IMR-90 (cell line): ENCODE results near the gene MPP7. TPM values are rescaled to one million over a fixed set of nuclear protein-coding genes. Genes with fewer than 3 reads are reported as not detected.

Experiments used
- ATAC-seq: fragments of 200-7000 bp; cut with Tn5 transposase; 2 replicates; pipeline ENCODE4 v1.9.1; 2020; ENCODE audit warnings: low read depth, mild to moderate bottlenecking, moderate library complexity
- BruUV-seq: library from RNA; stranded (reverse); fragments of 400-500 nt; replicated peaks from 2 replicates; lab custom pipeline; 2021; lab: Mats Ljungman, UMichigan
- CTCF ChIA-PET: fragments of 300-600 bp; formaldehyde crosslinking; extraction: SDS; loops from one replicate; lab custom pipeline; 2021; ENCODE audit warnings: antibody characterized with exemption; lab: Yijun Ruan, JAX
- POLR2A ChIA-PET: fragments of 300-600 bp; sonication (Branson Sonifier 250); formaldehyde crosslinking; loops from one replicate; lab custom pipeline; 2022; ENCODE audit warnings: antibody characterized with exemption; ENCODE audit not compliant: unreplicated experiment; lab: Charles Lee
- DNase-seq: peaks from one replicate; pipeline ENCODE4 v3.0.0; 2013
- H2AFZ ChIP-seq: replicated peaks from 2 replicates; pipeline ENCODE3; 2013; ENCODE audit warnings: low read length, mild to moderate bottlenecking; ENCODE audit not compliant: poor library complexity
- H2AK5ac ChIP-seq: 2 replicates; pipeline ENCODE4 v1.6.1; 2013; ENCODE audit warnings: low read depth, low read length, inconsistent platforms
- H2AK9ac ChIP-seq: replicated peaks from 2 replicates; pipeline ENCODE3; 2013; ENCODE audit warnings: mild to moderate bottlenecking, low read depth, low read length, moderate library complexity; ENCODE audit not compliant: poor library complexity
- H2BK120ac ChIP-seq: 2 replicates; pipeline ENCODE4 v1.6.1; 2013; ENCODE audit warnings: low read depth, low read length, inconsistent platforms
- H2BK15ac ChIP-seq: 3 replicates; pipeline ENCODE4 v1.6.1; 2013; ENCODE audit warnings: low read depth, low read length, inconsistent platforms
- H2BK20ac ChIP-seq: 2 replicates; pipeline ENCODE4 v1.6.1; 2013; ENCODE audit warnings: low read depth, mild to moderate bottlenecking, inconsistent platforms, low read length, moderate library complexity
- H2BK5ac ChIP-seq: 2 replicates; pipeline ENCODE4 v1.6.1; 2013; ENCODE audit warnings: mild to moderate bottlenecking, low read depth, low read length, inconsistent platforms; ENCODE audit not compliant: poor library complexity, severe bottlenecking
- H3K14ac ChIP-seq: replicated peaks from 2 replicates; pipeline ENCODE4 v1.6.1; 2013; ENCODE audit warnings: low read depth, low read length, inconsistent platforms
- H3K18ac ChIP-seq: 2 replicates; pipeline ENCODE4 v1.6.1; 2013; ENCODE audit warnings: low read depth, low read length, control low read depth
- H3K23ac ChIP-seq: 2 replicates; pipeline ENCODE4 v1.6.1; 2013; ENCODE audit warnings: low read depth, low read length, inconsistent platforms
- H3K27ac ChIP-seq: 2 replicates; pipeline ENCODE4 v1.5.1; 2013; ENCODE audit warnings: mild to moderate bottlenecking, control low read depth, low read length; ENCODE audit not compliant: insufficient read depth
- H3K27me3 ChIP-seq: 2 replicates; pipeline ENCODE4 v1.6.1; 2013; ENCODE audit warnings: low read length; ENCODE audit not compliant: control insufficient read depth, insufficient read depth
- H3K36me3 ChIP-seq: 2 replicates; pipeline ENCODE4 v1.6.1; 2013; ENCODE audit warnings: low read length, mixed read lengths; ENCODE audit not compliant: control insufficient read depth, insufficient read depth
- H3K4ac ChIP-seq: 2 replicates; pipeline ENCODE4 v1.6.1; 2013; ENCODE audit warnings: low read depth, low read length, inconsistent platforms
- H3K4me1 ChIP-seq: 2 replicates; pipeline ENCODE4 v1.6.1; 2013; ENCODE audit warnings: low read length, mixed read lengths; ENCODE audit not compliant: control insufficient read depth, insufficient read depth
- H3K4me2 ChIP-seq: 2 replicates; pipeline ENCODE4 v1.6.1; 2013; ENCODE audit warnings: low read depth, mild to moderate bottlenecking, control low read depth, low read length, moderate library complexity
- H3K4me3 ChIP-seq: 2 replicates; pipeline ENCODE4 v1.5.1; 2013; ENCODE audit warnings: low read depth, mild to moderate bottlenecking, control low read depth, low read length, moderate library complexity; ENCODE audit not compliant: insufficient read depth
- H3K56ac ChIP-seq: 2 replicates; pipeline ENCODE4 v1.6.1; 2013; ENCODE audit warnings: low read length, inconsistent platforms; ENCODE audit not compliant: insufficient read depth; ENCODE audit errors: extremely low read depth
- H3K79me1 ChIP-seq, 2 experiments: 2 replicates each; pipeline ENCODE4 v1.6.1; 2013; ENCODE audit warnings: low read length in 2 of 2, inconsistent platforms in 1 of 2, low read depth in 1 of 2
- H3K9ac ChIP-seq: 2 replicates; pipeline ENCODE4 v1.6.1; 2013; ENCODE audit warnings: low read depth, low read length, control low read depth
- H3K9me1 ChIP-seq: 2 replicates; pipeline ENCODE4 v1.6.1; 2013; ENCODE audit warnings: low read length, inconsistent platforms; ENCODE audit not compliant: insufficient read depth
- H3K9me3 ChIP-seq: 2 replicates; pipeline ENCODE4 v1.6.1; 2013; ENCODE audit warnings: low read length; ENCODE audit not compliant: control insufficient read depth, insufficient read depth
- H4K20me1 ChIP-seq: 2 replicates; pipeline ENCODE4 v1.6.1; 2013; ENCODE audit warnings: low read length, inconsistent platforms; ENCODE audit not compliant: insufficient read depth
- H4K5ac ChIP-seq: 2 replicates; pipeline ENCODE4 v1.6.1; 2013; ENCODE audit warnings: mild to moderate bottlenecking, low read depth, low read length, control low read depth
- H4K8ac ChIP-seq, 2 experiments: 2 replicates each; pipeline ENCODE4 v1.6.1; 2013; ENCODE audit warnings: low read depth in 2 of 2, low read length in 2 of 2, control low read depth in 1 of 2, inconsistent platforms in 1 of 2
- H4K91ac ChIP-seq: 2 replicates; pipeline ENCODE4 v1.6.1; 2013; ENCODE audit warnings: low read depth, low read length, inconsistent platforms; ENCODE audit not compliant: insufficient read depth
- BHLHE40 ChIP-seq: fragments of 150-350 bp; IDR thresholded peaks from 2 replicates; pipeline ENCODE4 v1.6.1; 2016; ENCODE audit warnings: mild to moderate bottlenecking, low read depth, low read length
- CEBPB ChIP-seq: IDR thresholded peaks from 2 replicates; pipeline ENCODE4 v1.6.1; 2012; ENCODE audit warnings: low read depth, low read length, improper control_type of control experiment
- CHD1 ChIP-seq: IDR thresholded peaks from 2 replicates; pipeline ENCODE4 v1.6.1; 2012; ENCODE audit warnings: low read depth, low read length, improper control_type of control experiment
- CTCF ChIP-seq: conservative IDR thresholded peaks from 2 replicates; pipeline ENCODE4 v1.5.1; 2012; ENCODE audit warnings: mild to moderate bottlenecking, low read depth, low read length, improper control_type of control experiment
- FOS ChIP-seq: fragments of 150-350 bp; IDR thresholded peaks from 2 replicates; pipeline ENCODE4 v1.6.1; 2016; ENCODE audit warnings: low read depth, low read length
- MAFK ChIP-seq: IDR thresholded peaks from 2 replicates; pipeline ENCODE4 v1.6.1; 2012; ENCODE audit warnings: low read depth, low read length, improper control_type of control experiment
- MAZ ChIP-seq: IDR thresholded peaks from 2 replicates; pipeline ENCODE4 v1.6.1; 2012; ENCODE audit warnings: low read depth, mild to moderate bottlenecking, low read length, improper control_type of control experiment, moderate library complexity, borderline replicate concordance
- MXI1 ChIP-seq: IDR thresholded peaks from 2 replicates; pipeline ENCODE4 v1.6.1; 2012; ENCODE audit warnings: low read depth, mild to moderate bottlenecking, low read length, moderate library complexity, borderline replicate concordance
- NFE2L2 ChIP-seq: fragments of 150-350 bp; IDR thresholded peaks from 2 replicates; pipeline ENCODE4 v1.6.1; 2016; ENCODE audit warnings: low read depth, mild to moderate bottlenecking, low read length
- POLR2A ChIP-seq: IDR thresholded peaks from 2 replicates; pipeline ENCODE4 v1.6.1; 2012; ENCODE audit warnings: mild to moderate bottlenecking, low read depth, low read length
- RAD21 ChIP-seq: IDR thresholded peaks from 2 replicates; pipeline ENCODE4 v1.6.1; 2012; ENCODE audit warnings: low read length, improper control_type of control experiment
- RCOR1 ChIP-seq: IDR thresholded peaks from 2 replicates; pipeline ENCODE4 v1.6.1; 2012; ENCODE audit warnings: mild to moderate bottlenecking, low read length, improper control_type of control experiment; ENCODE audit not compliant: insufficient replicate concordance
- RFX5 ChIP-seq: IDR thresholded peaks from 2 replicates; pipeline ENCODE4 v1.8.0; 2012; ENCODE audit warnings: low read depth, mild to moderate bottlenecking, low read length, moderate library complexity
- SMC3 ChIP-seq: fragments of 150-350 bp; IDR thresholded peaks from 2 replicates; pipeline ENCODE4 v1.6.1; 2016; ENCODE audit warnings: low read depth, mild to moderate bottlenecking, antibody characterized with exemption, low read length, moderate library complexity
- USF2 ChIP-seq: fragments of 150-350 bp; IDR thresholded peaks from 2 replicates; pipeline ENCODE4 v1.6.1; 2017; ENCODE audit warnings: mild to moderate bottlenecking, antibody characterized with exemption, low read length, low read depth
- WGBS, 2 experiments: methylation state at CpG; one replicate each; pipeline versions ENCODE4 v1.1.5 to v1.1.7; 2013; ENCODE audit warnings: missing lambda C conversion rate in 2 of 2; ENCODE audit not compliant: insufficient read length in 1 of 2; ENCODE audit errors: extremely low coverage in 2 of 2; 5-methylcytosine and 5-hydroxymethylcytosine counted together
- dilution Hi-C: fragments of 300-500 bp; cut with HindIII; formaldehyde crosslinking; loops from one replicate; pipeline ENCODE4 v1.14.3; 2018; ENCODE audit warnings: low sequenced_read_pairs; ENCODE audit not compliant: unreplicated experiment
- in situ Hi-C: fragments of 300-500 bp; cut with MboI; formaldehyde crosslinking; loops from 3 replicates; pipeline ENCODE4 v1.14.3; 2019; ENCODE audit warnings: low sequenced_read_pairs, inconsistent platforms, mixed read lengths
- intact Hi-C: fragments of 100-400 bp; cut with micrococcal nuclease; formaldehyde crosslinking; loops from 2 replicates; pipeline ENCODE4 v1.10.0; 2022
- polyA plus RNA-seq, 3 experiments: library from polyadenylated mRNA; depleted of rRNA; stranded (reverse); fragments of >200 nt; gene quantifications; 2 replicates each; pipeline ENCODE4 v1.2.3, GENCODE V29; 2012; ENCODE audit warnings: low replicate concordance in 1 of 3
- total RNA-seq: library from RNA; depleted of rRNA; stranded (reverse); fragments of >200 nt; gene quantifications from 2 replicates; pipeline ENCODE4 v1.2.3, GENCODE V29; 2012
- TF ChIP-seq, protein P1 (sequence below): fragments of 150-350 bp; IDR thresholded peaks from 2 replicates; pipeline ENCODE4 v1.6.1; 2016; ENCODE audit warnings: low read depth, mild to moderate bottlenecking, low read length, moderate library complexity, borderline replicate concordance

Gene MPP7
- total and polyA plus RNA-seq, 2 of the 4 experiments (the other 2 are of a cell fraction) = 0.39 to 1.4 TPM

- no CpG with 5 or more reads among the region's 4 CpGs for WGBS, 2 experiments
- no peak overlapping the region for H4K8ac ChIP-seq
- no peaks in the 10 kb centered on the region for H3K27me3 ChIP-seq
- H3K79me1 ChIP-seq = no peaks in the 10 kb centered on the region
- no peak overlapping the region for H2BK5ac ChIP-seq
- no peak overlapping the region for H2BK20ac ChIP-seq
- no peak for TF ChIP-seq MAFK
- TF ChIP-seq POLR2A = no peak
- no peak for TF ChIP-seq RAD21
- TF ChIP-seq MAZ = no peak
- TF ChIP-seq NFE2L2 = no peak
- TF ChIP-seq, protein P1, sequence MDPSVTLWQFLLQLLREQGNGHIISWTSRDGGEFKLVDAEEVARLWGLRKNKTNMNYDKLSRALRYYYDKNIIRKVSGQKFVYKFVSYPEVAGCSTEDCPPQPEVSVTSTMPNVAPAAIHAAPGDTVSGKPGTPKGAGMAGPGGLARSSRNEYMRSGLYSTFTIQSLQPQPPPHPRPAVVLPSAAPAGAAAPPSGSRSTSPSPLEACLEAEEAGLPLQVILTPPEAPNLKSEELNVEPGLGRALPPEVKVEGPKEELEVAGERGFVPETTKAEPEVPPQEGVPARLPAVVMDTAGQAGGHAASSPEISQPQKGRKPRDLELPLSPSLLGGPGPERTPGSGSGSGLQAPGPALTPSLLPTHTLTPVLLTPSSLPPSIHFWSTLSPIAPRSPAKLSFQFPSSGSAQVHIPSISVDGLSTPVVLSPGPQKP = no peak
- no peak for TF ChIP-seq SMC3
- TF ChIP-seq RCOR1 = no peak
- TF ChIP-seq FOS = no peak
- TF ChIP-seq RFX5 = no peak
- TF ChIP-seq BHLHE40 = no peak
- no peak for TF ChIP-seq CTCF
- no peak for TF ChIP-seq USF2
- no peak for TF ChIP-seq CHD1
- TF ChIP-seq MXI1 = no peak
- TF ChIP-seq CEBPB = no peak
- H4K20me1 ChIP-seq = no peaks in the 10 kb centered on the region
- CTCF ChIA-PET = no interaction called here
- H3K14ac ChIP-seq = no peak overlapping the region
- H3K36me3 ChIP-seq = no peaks in the 10 kb centered on the region
- H2BK120ac ChIP-seq = no peak overlapping the region
- no peaks in the 10 kb centered on the region for H3K9me3 ChIP-seq
- H2BK15ac ChIP-seq = no peak overlapping the region
- no peak overlapping the region for H3K18ac ChIP-seq
- H3K4me2 ChIP-seq = no peak overlapping the region
- ATAC-seq = no peak
- no peak overlapping the region for H2AK9ac ChIP-seq
- in situ Hi-C loops = no loop called here
- H3K4me1 ChIP-seq = peaks cover 2% of the 10 kb centered on the region; the same call in 1 of the 2 replicates
- intact Hi-C loops = no loop called here
- H2AFZ ChIP-seq = no peak overlapping the region
- no TSS peak for BruUV-seq
- no peak overlapping the region for H3K4ac ChIP-seq
- no peak overlapping the region for H3K23ac ChIP-seq
- dilution Hi-C loops = no loop called here
- no peak overlapping the region for H3K4me3 ChIP-seq
- no peak overlapping the region for H4K91ac ChIP-seq
- no peak overlapping the region for H3K27ac ChIP-seq
- no peak overlapping the region for H4K5ac ChIP-seq
- H3K9me1 ChIP-seq = no peaks in the 10 kb centered on the region
- no peak for DNase-seq
- H3K56ac ChIP-seq = no peak overlapping the region
- POLR2A ChIA-PET = no interaction called here
- no peak overlapping the region for H2AK5ac ChIP-seq
- no peak overlapping the region for H3K9ac ChIP-seq
Observed at GRCh38 chr10:28279878-28280277, 23.0 kb downstream of the MPP7 start.
